ENCODE measurements around the gene METTL8.
"Not testable (repeated sequence)": the region's sequence is repeated elsewhere in the genome, so short reads cannot be mapped to it uniquely, and the experiment has no call there.

METTL8 gene

GRCh38 chr2:171389325-171389724 is 44.5 kb downstream of the METTL8 start:
- Histone ChIP-seq H3K4me3 (ENCODE audit: insufficient read length, low read depth) (no peak overlapping the region), H3K27me3 (ENCODE audit: insufficient read depth, insufficient read length) (no peaks in the 10 kb centered on the region), H3K4me1 (ENCODE audit: insufficient read depth, insufficient read length) (peaks cover 3% of the 10 kb centered on the region), H3K36me3 (ENCODE audit: insufficient read depth, insufficient read length, low read length) (peaks cover 4% of the 10 kb centered on the region), H3K9ac (ENCODE audit: insufficient read length, low read depth) (no peak overlapping the region), H3K9me3 (ENCODE audit: insufficient read depth, low read length) (no peaks in the 10 kb centered on the region)
- TF ChIP-seq ZNF274 (IDR thresholded peaks at IDR 0.05; ENCODE audit: low read depth, low read length) (no peak), SUZ12 (IDR thresholded peaks at IDR 0.05; ENCODE audit: extremely low read depth, insufficient read depth, insufficient read length) (no peak), YY1 (IDR thresholded peaks at IDR 0.05; ENCODE audit: insufficient read depth, insufficient read length) (no peak)
- DNase-seq (ENCODE audit: low read depth, low spot score), result no peak

GRCh38 chr2:171387052-171387451 is 46.7 kb downstream of the METTL8 start:
- TF ChIP-seq ZNF274 (IDR thresholded peaks at IDR 0.05; ENCODE audit: low read depth, low read length) (no peak), YY1 (IDR thresholded peaks at IDR 0.05; ENCODE audit: insufficient read depth, insufficient read length) (no peak), SUZ12 (IDR thresholded peaks at IDR 0.05; ENCODE audit: extremely low read depth, insufficient read depth, insufficient read length) (no peak)
- no peaks in the 10 kb centered on the region for H3K27me3 ChIP-seq (ENCODE audit: insufficient read depth, insufficient read length)
- no peak for DNase-seq (ENCODE audit: low read depth, low spot score)
- 0 out of 2 replicates have a peak, but pooled peaks cover 3% of the 10 kb centered on the region for H3K9me3 ChIP-seq (ENCODE audit: insufficient read depth, low read length)
- H3K4me1 ChIP-seq (ENCODE audit: insufficient read depth, insufficient read length), result peaks cover 3% of the 10 kb centered on the region
- H3K4me3 ChIP-seq (ENCODE audit: insufficient read length, low read depth), result no peak overlapping the region
- peaks cover 4% of the 10 kb centered on the region for H3K36me3 ChIP-seq (ENCODE audit: insufficient read depth, insufficient read length, low read length)
- no peak overlapping the region for H3K9ac ChIP-seq (ENCODE audit: insufficient read length, low read depth)

GRCh38 chr2:171386627-171387026 is 47.2 kb downstream of the METTL8 start:
- Histone ChIP-seq H3K9ac (ENCODE audit: insufficient read length, low read depth) (no peak overlapping the region), H3K36me3 (ENCODE audit: insufficient read depth, insufficient read length, low read length) (peaks cover 4% of the 10 kb centered on the region), H3K27me3 (ENCODE audit: insufficient read depth, insufficient read length) (no peaks in the 10 kb centered on the region), H3K9me3 (ENCODE audit: insufficient read depth, low read length) (0 out of 2 replicates have a peak, but pooled peaks cover 3% of the 10 kb centered on the region), H3K4me1 (ENCODE audit: insufficient read depth, insufficient read length) (peaks cover 3% of the 10 kb centered on the region), H3K4me3 (ENCODE audit: insufficient read length, low read depth) (no peak overlapping the region)
- DNase-seq (ENCODE audit: low read depth, low spot score), result no peak
- TF ChIP-seq YY1 (IDR thresholded peaks at IDR 0.05; ENCODE audit: insufficient read depth, insufficient read length), result no peak
- no peak for TF ChIP-seq SUZ12 (IDR thresholded peaks at IDR 0.05; ENCODE audit: extremely low read depth, insufficient read depth, insufficient read length)
- TF ChIP-seq ZNF274 (IDR thresholded peaks at IDR 0.05; ENCODE audit: low read depth, low read length), result no peak

GRCh38 chr2:171383134-171383533 is 50.7 kb downstream of the METTL8 start:
- H3K27me3 ChIP-seq (ENCODE audit: insufficient read depth, insufficient read length), result no peaks in the 10 kb centered on the region
- H3K4me3 ChIP-seq (ENCODE audit: insufficient read length, low read depth), result no peak overlapping the region
- peaks cover 3% of the 10 kb centered on the region for H3K4me1 ChIP-seq (ENCODE audit: insufficient read depth, insufficient read length)
- no peak overlapping the region for H3K9ac ChIP-seq (ENCODE audit: insufficient read length, low read depth)
- TF ChIP-seq YY1 (IDR thresholded peaks at IDR 0.05; ENCODE audit: insufficient read depth, insufficient read length), result no peak
- TF ChIP-seq ZNF274 (IDR thresholded peaks at IDR 0.05; ENCODE audit: low read depth, low read length), result no peak
- no peak for TF ChIP-seq SUZ12 (IDR thresholded peaks at IDR 0.05; ENCODE audit: extremely low read depth, insufficient read depth, insufficient read length)
- H3K36me3 ChIP-seq (ENCODE audit: insufficient read depth, insufficient read length, low read length), result no peaks in the 10 kb centered on the region
- peaks cover 12% of the 10 kb centered on the region for H3K9me3 ChIP-seq (ENCODE audit: insufficient read depth, low read length)
- no peak for DNase-seq (ENCODE audit: low read depth, low spot score)

- not testable (repeated sequence) for DNase-seq (ENCODE audit: low read depth, low spot score); H3K36me3 ChIP-seq (ENCODE audit: insufficient read depth, insufficient read length, low read length); H3K4me1 ChIP-seq (ENCODE audit: insufficient read depth, insufficient read length); H3K4me3 ChIP-seq (ENCODE audit: insufficient read length, low read depth); H3K9ac ChIP-seq (ENCODE audit: insufficient read length, low read depth); H3K27me3 ChIP-seq (ENCODE audit: insufficient read depth, insufficient read length)
- H3K9me3 ChIP-seq (ENCODE audit: insufficient read depth, low read length), result peaks cover 12% of the 10 kb centered on the region
Measured at GRCh38 chr2:171382175-171382574, 51.6 kb downstream of the METTL8 start.

- not testable (repeated sequence) for H3K4me3 ChIP-seq (ENCODE audit: insufficient read length, low read depth); H3K9ac ChIP-seq (ENCODE audit: insufficient read length, low read depth); H3K4me1 ChIP-seq (ENCODE audit: insufficient read depth, insufficient read length); DNase-seq (ENCODE audit: low read depth, low spot score); H3K27me3 ChIP-seq (ENCODE audit: insufficient read depth, insufficient read length); H3K36me3 ChIP-seq (ENCODE audit: insufficient read depth, insufficient read length, low read length)
- H3K9me3 ChIP-seq (ENCODE audit: insufficient read depth, low read length), result peaks cover 26% of the 10 kb centered on the region
Measured at GRCh38 chr2:171377852-171378251, 55.9 kb downstream of the METTL8 start.

- Histone ChIP-seq H3K9ac (ENCODE audit: insufficient read length, low read depth) (no peak overlapping the region), H3K27me3 (ENCODE audit: insufficient read depth, insufficient read length) (no peaks in the 10 kb centered on the region), H3K36me3 (ENCODE audit: insufficient read depth, insufficient read length, low read length) (peaks cover 3% of the 10 kb centered on the region), H3K4me1 (ENCODE audit: insufficient read depth, insufficient read length) (no peaks in the 10 kb centered on the region), H3K4me3 (ENCODE audit: insufficient read length, low read depth) (no peak overlapping the region), H3K9me3 (ENCODE audit: insufficient read depth, low read length) (peaks cover 10% of the 10 kb centered on the region; the same call in 1 of the 2 replicates)
- DNase-seq (ENCODE audit: low read depth, low spot score), result no peak
- TF ChIP-seq ZNF274 (IDR thresholded peaks at IDR 0.05; ENCODE audit: low read depth, low read length), result no peak
- no peak for TF ChIP-seq SUZ12 (IDR thresholded peaks at IDR 0.05; ENCODE audit: extremely low read depth, insufficient read depth, insufficient read length)
- no peak for TF ChIP-seq YY1 (IDR thresholded peaks at IDR 0.05; ENCODE audit: insufficient read depth, insufficient read length)
Measured at GRCh38 chr2:171367692-171368091, 66.1 kb downstream of the METTL8 start.

- TF ChIP-seq SUZ12 (IDR thresholded peaks at IDR 0.05; ENCODE audit: extremely low read depth, insufficient read depth, insufficient read length), result no peak
- no peak for TF ChIP-seq YY1 (IDR thresholded peaks at IDR 0.05; ENCODE audit: insufficient read depth, insufficient read length)
- TF ChIP-seq ZNF274 (IDR thresholded peaks at IDR 0.05; ENCODE audit: low read depth, low read length), result no peak
- H3K27me3 ChIP-seq (ENCODE audit: insufficient read depth, insufficient read length), result no peaks in the 10 kb centered on the region
- H3K9me3 ChIP-seq (ENCODE audit: insufficient read depth, low read length), result peaks cover 10% of the 10 kb centered on the region; the same call in 1 of the 2 replicates
- no peak for DNase-seq (ENCODE audit: low read depth, low spot score)
- H3K9ac ChIP-seq (ENCODE audit: insufficient read length, low read depth), result no peak overlapping the region
- no peaks in the 10 kb centered on the region for H3K4me1 ChIP-seq (ENCODE audit: insufficient read depth, insufficient read length)
- H3K4me3 ChIP-seq (ENCODE audit: insufficient read length, low read depth), result no peak overlapping the region
- H3K36me3 ChIP-seq (ENCODE audit: insufficient read depth, insufficient read length, low read length), result peaks cover 3% of the 10 kb centered on the region
Measured at GRCh38 chr2:171365778-171366177, 68.0 kb downstream of the METTL8 start.

Measured in NT2/D1 (cell line).